GM12872 (cell line): ENCODE measurements around the gene NMRK2.

Experiments used
- CTCF ChIP-seq: IDR thresholded peaks from 3 replicates; pipeline ENCODE4 v1.5.1; 2011; ENCODE audit warnings: low read depth, mild to moderate bottlenecking, low read length, moderate library complexity; ENCODE audit not compliant: insufficient read depth

The NMRK2 gene

DNA sequence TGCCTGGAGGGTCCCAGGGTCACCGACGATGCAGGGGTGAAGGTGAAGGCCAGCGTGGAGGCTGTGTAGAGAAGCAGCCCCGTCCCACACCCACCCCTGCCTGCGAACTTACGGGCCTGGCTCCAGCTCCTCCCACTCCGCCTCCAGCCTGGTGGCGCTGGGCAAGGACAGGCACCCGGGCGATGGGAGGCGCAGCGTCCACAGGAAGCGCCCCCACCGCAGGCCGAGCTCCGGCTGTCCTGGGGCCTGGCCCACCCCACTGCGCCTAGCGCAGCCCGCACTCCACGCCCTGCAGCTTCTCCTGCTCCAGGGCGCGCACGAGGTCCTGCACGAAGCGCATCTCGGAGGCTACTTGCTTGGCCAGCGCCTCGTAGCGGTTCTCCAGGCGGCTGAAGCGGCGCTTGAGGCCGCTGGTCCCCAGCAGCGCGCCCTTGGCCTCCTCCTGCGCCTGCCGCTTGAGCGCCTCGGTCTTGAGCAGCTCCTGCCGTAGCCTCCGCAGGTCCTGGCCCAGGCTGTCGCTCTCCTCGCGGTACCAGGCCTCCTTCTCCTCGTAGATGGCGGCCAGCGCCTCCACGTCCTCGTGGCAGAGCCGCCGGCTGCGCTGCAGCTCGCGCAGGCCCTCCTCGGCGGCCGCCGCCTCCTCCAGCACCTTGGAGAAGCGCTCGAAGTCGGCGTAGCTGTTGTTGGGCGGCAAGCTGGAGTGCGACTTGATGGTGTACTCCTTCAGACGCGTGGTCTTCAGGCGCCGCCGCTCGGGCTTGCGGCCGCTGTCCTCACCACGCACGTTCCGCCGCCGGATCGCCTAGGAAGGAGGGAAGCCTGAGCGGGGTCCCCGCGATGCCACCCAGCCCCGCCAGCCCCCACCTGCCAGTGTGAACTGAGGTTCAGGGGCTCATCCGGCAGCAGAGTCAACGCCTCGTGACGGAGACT lies 26.2 kb downstream of the NMRK2 start:
- no peak for TF ChIP-seq CTCF

GRCh38 chr19:3959766-3960131 lies 26.9 kb downstream of the NMRK2 start:
- no peak for TF ChIP-seq CTCF

- TF ChIP-seq CTCF, result no peak
Observed at GRCh38 chr19:3961007-3961406, 28.1 kb downstream of the NMRK2 start.

DNA sequence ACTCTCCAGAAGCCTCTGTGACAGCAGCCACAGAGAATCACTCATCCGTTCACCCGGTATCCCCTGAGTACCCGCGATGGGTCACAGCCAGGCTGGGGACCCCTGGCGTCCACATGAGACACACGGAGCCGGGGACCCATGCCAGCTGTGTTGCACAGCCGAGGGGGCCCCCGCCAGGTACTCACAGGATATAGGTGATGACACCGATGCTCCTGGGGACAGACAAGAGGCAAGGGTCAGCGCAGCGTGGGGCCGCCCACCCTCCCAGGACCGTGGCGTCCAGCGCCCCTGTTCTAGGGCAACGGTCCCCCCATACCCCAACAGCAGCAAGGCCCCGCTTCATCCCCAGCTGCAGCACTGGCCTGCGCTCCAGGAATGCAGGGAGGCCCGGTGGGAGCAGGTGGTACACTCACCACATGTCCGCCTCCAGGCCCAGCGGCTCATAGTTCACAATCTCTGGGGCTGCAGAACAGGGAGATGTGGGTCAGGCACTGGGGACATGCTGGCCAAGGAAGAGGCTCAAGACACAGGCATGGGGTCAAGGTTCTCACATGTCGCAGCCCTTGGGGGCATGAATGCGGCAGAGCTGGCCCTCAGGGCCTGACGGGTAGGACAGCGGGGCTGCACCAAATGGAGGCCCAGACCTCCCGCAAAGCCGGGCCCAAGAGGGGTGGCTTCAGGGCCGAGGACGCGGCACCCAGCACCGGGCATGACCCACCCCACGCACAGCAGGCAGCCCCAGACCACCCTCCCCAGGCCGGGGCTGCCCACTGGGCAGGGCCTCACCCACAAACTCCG lies 30.8 kb downstream of the NMRK2 start:
- TF ChIP-seq CTCF, result no peak

DNA sequence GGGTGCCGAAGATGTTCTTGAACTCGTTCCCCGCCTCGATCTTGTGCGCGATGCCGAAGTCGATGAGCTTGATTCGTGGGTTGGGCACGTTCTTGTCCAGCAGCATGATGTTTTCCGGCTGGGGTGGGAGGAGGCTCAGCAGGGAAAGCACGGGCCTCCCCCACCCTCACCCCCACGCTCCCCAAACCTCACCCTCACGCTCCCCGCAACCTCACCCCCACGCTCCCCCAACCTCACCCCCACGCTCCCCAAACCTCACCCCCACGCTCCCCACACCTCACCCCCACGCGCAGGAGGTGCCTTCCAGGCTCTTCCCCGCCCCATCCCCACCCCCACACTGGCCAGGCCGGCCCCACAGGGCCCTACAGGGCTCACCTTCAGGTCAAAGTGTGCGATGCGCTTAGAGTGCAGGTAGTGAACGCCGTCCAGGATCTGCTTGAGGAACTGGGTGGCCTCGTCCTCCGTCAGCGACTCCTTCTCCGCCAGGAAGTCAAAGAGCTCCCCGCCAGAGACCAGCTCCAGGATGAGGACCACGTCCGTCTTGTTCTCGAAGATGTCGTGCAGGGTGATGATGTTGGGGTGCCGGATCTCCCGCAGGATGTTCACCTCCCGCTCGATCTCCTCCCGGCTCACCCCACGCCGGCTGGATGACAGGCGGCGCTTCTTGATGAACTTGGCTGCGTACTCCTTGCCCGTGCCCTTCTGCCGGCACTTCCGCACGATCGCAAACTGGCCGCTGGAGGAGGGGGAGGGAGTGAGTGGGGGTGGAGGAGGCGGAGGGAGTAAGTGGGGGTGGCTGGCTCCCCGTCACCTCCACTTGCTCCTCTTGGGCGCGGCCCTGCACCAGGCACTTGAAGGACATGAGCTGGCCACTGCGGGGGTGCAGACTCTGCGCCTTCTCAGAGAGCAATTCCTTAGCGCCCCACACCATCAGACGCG lies 31.7 kb downstream of the NMRK2 start:
- TF ChIP-seq CTCF, result no peak

DNA sequence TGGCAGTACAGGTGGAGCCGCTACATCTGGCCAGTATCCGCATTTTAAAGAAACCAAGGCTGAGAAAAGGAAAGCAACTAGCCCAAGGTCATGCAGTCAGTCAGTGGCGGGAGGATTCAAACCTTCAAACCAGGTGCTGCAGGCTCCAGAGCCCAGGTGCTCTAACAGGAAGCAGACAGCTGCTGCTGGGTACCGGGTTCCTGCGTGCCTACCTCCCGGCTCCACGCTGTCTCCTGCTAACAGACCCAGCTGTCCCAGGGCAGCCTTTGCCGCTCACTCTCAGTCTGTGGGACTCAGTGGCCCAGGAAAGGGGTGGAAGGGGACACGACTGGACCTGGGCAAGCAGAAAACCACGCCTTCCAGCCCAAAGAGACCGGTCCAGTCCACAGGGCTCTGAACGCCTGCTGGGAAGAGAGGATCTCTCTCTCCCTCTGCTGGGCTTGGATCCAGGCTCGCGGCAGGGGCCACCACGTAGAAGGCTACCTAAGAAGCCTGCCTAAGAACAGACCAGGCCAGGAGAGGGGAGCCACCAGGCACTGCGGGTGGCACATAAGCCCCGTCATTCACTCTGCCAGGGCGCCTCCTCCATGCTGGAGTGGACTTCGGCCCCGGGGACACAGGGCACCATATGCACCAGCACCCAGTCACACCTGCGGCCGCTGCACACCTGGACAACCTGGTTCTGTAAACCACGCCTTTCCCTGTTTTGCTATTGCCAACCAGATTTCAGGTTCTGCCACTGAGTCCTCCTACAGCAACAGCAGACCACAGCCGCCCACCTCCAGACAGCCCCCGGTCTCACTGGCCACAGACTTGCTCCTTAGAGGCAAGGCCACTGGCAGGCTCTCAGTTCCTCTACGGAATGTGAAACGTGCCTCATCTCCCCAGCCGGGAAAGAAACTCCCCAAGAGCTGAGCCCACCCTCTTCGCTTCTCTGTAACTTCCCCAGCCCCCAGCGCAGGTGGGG lies 33.5 kb downstream of the NMRK2 start:
- no peak for TF ChIP-seq CTCF
